ENCODE results near the gene TNFAIP2.
"Not testable (repeated sequence)": the region's sequence is repeated elsewhere in the genome, so short reads cannot be mapped to it uniquely, and the experiment has no call there.

Gene TNFAIP2

GRCh38 chr14:103165323-103165722, 42.1 kb downstream of the TNFAIP2 start (continued):
- TF ChIP-seq PATZ1 (CRISPR knock-in tag; IDR thresholded peaks at IDR 0.05; ENCODE audit: borderline replicate concordance) = no peak
- no peak for TF ChIP-seq TSHZ2 (CRISPR knock-in tag; IDR thresholded peaks at IDR 0.05)
- no peak for TF ChIP-seq ESRRG (CRISPR knock-in tag; IDR thresholded peaks at IDR 0.05)
- no peak for TF ChIP-seq ISL1 (CRISPR knock-in tag; IDR thresholded peaks at IDR 0.05)
- no peak for TF ChIP-seq CSDC2 (CRISPR knock-in tag; IDR thresholded peaks at IDR 0.05)
- TF ChIP-seq OSR1 (CRISPR knock-in tag; IDR thresholded peaks at IDR 0.05) = no peak
- TF ChIP-seq ZNF70 (CRISPR knock-in tag; IDR thresholded peaks at IDR 0.05) = no peak
- TF ChIP-seq GLIS3 (CRISPR knock-in tag; IDR thresholded peaks at IDR 0.05) = no peak
- no peak for TF ChIP-seq ZFP3 (CRISPR knock-in tag; IDR thresholded peaks at IDR 0.05)
- TF ChIP-seq TOX (CRISPR knock-in tag; IDR thresholded peaks at IDR 0.05; ENCODE audit: borderline replicate concordance) = no peak
- no peak for TF ChIP-seq ARNTL (CRISPR knock-in tag; IDR thresholded peaks at IDR 0.05; ENCODE audit: borderline replicate concordance, low read depth)
- TF ChIP-seq BACH2 (CRISPR knock-in tag; IDR thresholded peaks at IDR 0.05; ENCODE audit: borderline replicate concordance) = no peak
- no peak for TF ChIP-seq ZNF8 (CRISPR knock-in tag; IDR thresholded peaks at IDR 0.05)
- TF ChIP-seq RARB (CRISPR knock-in tag; IDR thresholded peaks at IDR 0.05) = no peak
- TF ChIP-seq ZC3H10 (CRISPR knock-in tag; IDR thresholded peaks at IDR 0.05) = no peak

- ATAC-seq = no peak
- TF ChIP-seq PATZ1 (CRISPR knock-in tag; IDR thresholded peaks at IDR 0.05; ENCODE audit: borderline replicate concordance) (no peak), PPARA (CRISPR knock-in tag; IDR thresholded peaks at IDR 0.05; ENCODE audit: borderline replicate concordance) (no peak), GLIS3 (CRISPR knock-in tag; IDR thresholded peaks at IDR 0.05) (no peak), CREB5 (CRISPR knock-in tag; IDR thresholded peaks at IDR 0.05; ENCODE audit: low read depth) (no peak), CSDC2 (CRISPR knock-in tag; IDR thresholded peaks at IDR 0.05) (no peak), ESRRG (CRISPR knock-in tag; IDR thresholded peaks at IDR 0.05) (no peak), ZC3H10 (CRISPR knock-in tag; IDR thresholded peaks at IDR 0.05) (no peak), TOX (CRISPR knock-in tag; IDR thresholded peaks at IDR 0.05; ENCODE audit: borderline replicate concordance) (no peak), ISL1 (CRISPR knock-in tag; IDR thresholded peaks at IDR 0.05) (no peak), RARB (CRISPR knock-in tag; IDR thresholded peaks at IDR 0.05) (no peak), ZFP3 (CRISPR knock-in tag; IDR thresholded peaks at IDR 0.05) (no peak), ZNF70 (CRISPR knock-in tag; IDR thresholded peaks at IDR 0.05) (no peak), BACH2 (CRISPR knock-in tag; IDR thresholded peaks at IDR 0.05; ENCODE audit: borderline replicate concordance) (no peak), TSHZ2 (CRISPR knock-in tag; IDR thresholded peaks at IDR 0.05) (no peak)
- TF ChIP-seq, protein P1, sequence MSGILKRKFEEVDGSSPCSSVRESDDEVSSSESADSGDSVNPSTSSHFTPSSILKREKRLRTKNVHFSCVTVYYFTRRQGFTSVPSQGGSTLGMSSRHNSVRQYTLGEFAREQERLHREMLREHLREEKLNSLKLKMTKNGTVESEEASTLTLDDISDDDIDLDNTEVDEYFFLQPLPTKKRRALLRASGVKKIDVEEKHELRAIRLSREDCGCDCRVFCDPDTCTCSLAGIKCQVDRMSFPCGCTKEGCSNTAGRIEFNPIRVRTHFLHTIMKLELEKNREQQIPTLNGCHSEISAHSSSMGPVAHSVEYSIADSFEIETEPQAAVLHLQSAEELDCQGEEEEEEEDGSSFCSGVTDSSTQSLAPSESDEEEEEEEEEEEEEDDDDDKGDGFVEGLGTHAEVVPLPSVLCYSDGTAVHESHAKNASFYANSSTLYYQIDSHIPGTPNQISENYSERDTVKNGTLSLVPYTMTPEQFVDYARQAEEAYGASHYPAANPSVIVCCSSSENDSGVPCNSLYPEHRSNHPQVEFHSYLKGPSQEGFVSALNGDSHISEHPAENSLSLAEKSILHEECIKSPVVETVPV (CRISPR knock-in tag; IDR thresholded peaks at IDR 0.05) = no peak
Measured at GRCh38 chr14:103169954-103170353, 46.7 kb downstream of the TNFAIP2 start.

DNA sequence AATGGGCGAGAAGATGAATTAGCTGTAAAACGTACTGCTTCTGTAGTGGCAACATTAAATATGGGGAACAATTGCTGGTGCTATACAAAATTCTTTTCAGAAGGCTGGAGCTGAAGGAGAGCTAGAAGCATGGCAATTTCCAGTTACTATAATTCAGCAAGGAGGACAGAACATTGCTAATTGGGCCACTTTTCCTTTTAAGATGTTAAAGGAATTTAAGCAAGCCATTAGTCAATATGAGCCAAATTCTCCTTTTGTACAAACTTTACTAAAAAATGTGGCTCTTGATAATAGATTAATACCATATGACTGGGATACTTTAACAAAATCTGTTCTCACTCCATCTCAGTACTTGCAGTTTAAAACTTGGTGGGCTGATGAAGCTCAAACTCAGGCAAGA, 47.9 kb downstream of the TNFAIP2 start:
- ATAC-seq = not testable (repeated sequence)

All from SK-N-SH treated with all-trans-retinoic acid at 6 μM for 48 hours (cell line).